ENCODE results near the gene SASH1.

GRCh38 chr6:148317051-148317450 is 25.6 kb upstream of the SASH1 start:
- TF ChIP-seq EZH2 (IDR thresholded peaks at IDR 0.05; ENCODE audit: borderline replicate concordance, low read length) (no peak), CTCF (IDR thresholded peaks at IDR 0.05; ENCODE audit: low read length) (no peak)
